Gastroesophageal sphincter (tissue), 4 donors: ENCODE results near the gene FZR1. TPM values are rescaled to one million over a fixed set of nuclear protein-coding genes. Genes with fewer than 3 reads are reported as not detected.

Experiments used
- ATAC-seq: fragments of 150-250 bp; one replicate; pipeline ENCODE4 v1.9.1; 2016; ENCODE audit warnings: mild to moderate bottlenecking, moderate library complexity
- H3K27ac ChIP-seq, 4 donors: fragments of 200-600 bp; sonication (generic) in 3 of 4; 1 replicate in 3 of 4; 2 replicates in 1 of 4; pipeline ENCODE4 v1.5.1; 2016 to 2019
- H3K27me3 ChIP-seq: fragments of 200-600 bp; sonication (generic); one replicate; pipeline ENCODE4 v1.5.1; 2019
- H3K36me3 ChIP-seq, 2 donors: fragments of 200-600 bp; sonication (generic); one replicate each; pipeline ENCODE4 v1.5.1; 2019; ENCODE audit warnings: control low read depth in 1 of 2
- H3K4me1 ChIP-seq, 3 donors: fragments of 200-600 bp; sonication (generic); 1 replicate in 2 of 3; 2 replicates in 1 of 3; pipeline ENCODE4 v1.5.1; 2016 to 2019; ENCODE audit warnings: control low read depth in 2 of 3
- H3K4me3 ChIP-seq, 2 donors: fragments of 200-600 bp; sonication (generic); one replicate each; pipeline ENCODE4 v1.5.1; 2019; ENCODE audit warnings: mild to moderate bottlenecking in 1 of 2, moderate library complexity in 1 of 2
- H3K9me3 ChIP-seq, 3 donors: fragments of 200-600 bp; sonication (generic); one replicate each; pipeline ENCODE4 v1.5.1; 2017 to 2019; ENCODE audit warnings: control low read depth in 2 of 3
- EP300 ChIP-seq: sonication (generic); formaldehyde crosslinking; IDR thresholded peaks from one replicate; pipeline ENCODE4 v1.6.1; 2017; ENCODE audit warnings: antibody characterized with exemption, mild to moderate bottlenecking
- POLR2A ChIP-seq, 2 donors: fragments of 450-650 bp; IDR thresholded peaks; one replicate each; pipeline ENCODE4 v1.6.1; 2017; ENCODE audit warnings: antibody characterized with exemption in 2 of 2, mild to moderate bottlenecking in 2 of 2, moderate library complexity in 1 of 2
- POLR2AphosphoS5 ChIP-seq: sonication (generic); formaldehyde crosslinking; IDR thresholded peaks from one replicate; pipeline ENCODE4 v1.6.1; 2017; ENCODE audit warnings: antibody characterized with exemption
- WGBS, 2 donors: methylation state at CpG; one replicate each; pipeline ENCODE4 v1.1.5; 2018; ENCODE audit warnings: low coverage in 1 of 2; 5-methylcytosine and 5-hydroxymethylcytosine counted together
- total RNA-seq, 4 donors: library from RNA; depleted of rRNA; stranded (reverse); fragments of >200 nt; gene quantifications; one replicate each; pipeline ENCODE4 v1.1.0, GENCODE V29; 2016
- TF ChIP-seq, protein P1 (sequence below), 4 experiments: fragments of 200-600 bp in 2 of 4; fragments of 450-650 bp in 2 of 4; sonication (generic) in 1 of 4; IDR thresholded peaks; one replicate each; pipeline ENCODE4 v1.5.1; 2017 to 2019; ENCODE audit warnings: antibody characterized with exemption in 4 of 4, mild to moderate bottlenecking in 2 of 4, moderate library complexity in 2 of 4

The FZR1 gene
- total RNA-seq, 4 donors from 2014 or later = 17.6 to 32.9 (median 23.0) TPM

DNA sequence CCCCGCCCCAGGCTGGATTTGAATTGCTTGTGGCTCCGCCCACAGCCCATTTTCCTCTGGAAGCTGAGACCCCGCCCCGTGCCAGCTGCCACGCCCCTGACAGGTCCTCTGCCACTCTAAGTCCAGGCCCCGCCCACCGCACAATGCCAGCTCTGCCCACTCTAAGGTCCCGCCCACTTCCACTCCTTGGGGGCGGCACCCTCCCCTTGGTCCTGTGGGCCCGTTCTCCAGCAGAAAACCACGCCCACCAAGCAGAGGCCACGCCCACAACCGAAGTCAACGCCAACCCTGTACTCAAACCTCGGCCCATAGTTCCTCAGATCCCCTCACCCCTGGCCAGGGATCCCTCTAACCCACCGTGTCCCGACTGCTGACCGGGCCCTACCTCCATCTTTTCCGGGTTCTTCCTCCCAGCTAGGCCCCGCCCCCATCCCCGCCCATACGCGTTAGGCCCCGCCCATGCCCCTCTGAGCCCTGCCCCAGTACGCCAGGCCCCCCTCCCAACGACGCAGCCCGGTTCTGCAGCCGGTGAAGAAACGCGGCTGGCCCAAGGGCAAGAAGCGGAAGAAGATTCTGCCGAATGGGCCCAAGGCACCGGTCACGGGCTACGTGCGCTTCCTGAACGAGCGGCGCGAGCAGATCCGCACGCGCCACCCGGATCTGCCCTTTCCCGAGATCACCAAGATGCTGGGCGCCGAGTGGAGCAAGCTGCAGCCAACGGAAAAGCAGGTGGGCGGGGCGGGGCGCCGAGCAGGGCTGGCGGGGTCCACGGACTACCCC lies 67.9 kb downstream of the FZR1 start:
- no peak for ATAC-seq
- H3K4me3 ChIP-seq = peak overlapping the region; percentile 66 to 75
- H3K27ac ChIP-seq = peak overlapping the region in 3 of 4 donors; percentile 90 to 91 (median 90)
- H3K27me3 ChIP-seq = no peaks in the 10 kb centered on the region
- peaks cover 0 to 12% of the 10 kb centered on the region in 2 donors for H3K36me3 ChIP-seq
- 38 to 53% methylated on average over 7 to 16 of the region's 55 CpGs for WGBS, 2 donors
- H3K9me3 ChIP-seq = no peaks in the 10 kb centered on the region
- no peak for TF ChIP-seq EP300
- TF ChIP-seq, protein P1, sequence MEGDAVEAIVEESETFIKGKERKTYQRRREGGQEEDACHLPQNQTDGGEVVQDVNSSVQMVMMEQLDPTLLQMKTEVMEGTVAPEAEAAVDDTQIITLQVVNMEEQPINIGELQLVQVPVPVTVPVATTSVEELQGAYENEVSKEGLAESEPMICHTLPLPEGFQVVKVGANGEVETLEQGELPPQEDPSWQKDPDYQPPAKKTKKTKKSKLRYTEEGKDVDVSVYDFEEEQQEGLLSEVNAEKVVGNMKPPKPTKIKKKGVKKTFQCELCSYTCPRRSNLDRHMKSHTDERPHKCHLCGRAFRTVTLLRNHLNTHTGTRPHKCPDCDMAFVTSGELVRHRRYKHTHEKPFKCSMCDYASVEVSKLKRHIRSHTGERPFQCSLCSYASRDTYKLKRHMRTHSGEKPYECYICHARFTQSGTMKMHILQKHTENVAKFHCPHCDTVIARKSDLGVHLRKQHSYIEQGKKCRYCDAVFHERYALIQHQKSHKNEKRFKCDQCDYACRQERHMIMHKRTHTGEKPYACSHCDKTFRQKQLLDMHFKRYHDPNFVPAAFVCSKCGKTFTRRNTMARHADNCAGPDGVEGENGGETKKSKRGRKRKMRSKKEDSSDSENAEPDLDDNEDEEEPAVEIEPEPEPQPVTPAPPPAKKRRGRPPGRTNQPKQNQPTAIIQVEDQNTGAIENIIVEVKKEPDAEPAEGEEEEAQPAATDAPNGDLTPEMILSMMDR (IDR thresholded peaks at IDR 0.05) = no peak
- TF ChIP-seq POLR2A (IDR thresholded peaks at IDR 0.05) = no peak
- TF ChIP-seq POLR2AphosphoS5 = no peak
- peaks cover 0 to 58% (median 21%) of the 10 kb centered on the region in 3 donors for H3K4me1 ChIP-seq

- ATAC-seq = no peak
- H3K36me3 ChIP-seq = peaks cover 0 to 12% of the 10 kb centered on the region in 2 donors
- H3K4me3 ChIP-seq = no peak overlapping the region
- 87% methylated on average over 3 to 11 of the region's 19 CpGs for WGBS, 2 donors
- H3K4me1 ChIP-seq = peaks cover 0 to 71% (median 21%) of the 10 kb centered on the region in 3 donors
- H3K9me3 ChIP-seq = no peaks in the 10 kb centered on the region
- no peaks in the 10 kb centered on the region for H3K27me3 ChIP-seq
- no peak for TF ChIP-seq POLR2A (IDR thresholded peaks at IDR 0.05)
- TF ChIP-seq, protein P1 (IDR thresholded peaks at IDR 0.05) = peak in 1 of 4 experiments; percentile 15
- no peak for TF ChIP-seq EP300
- TF ChIP-seq POLR2AphosphoS5 = no peak
- peak overlapping the region in 1 of 4 donors; percentile 83 for H3K27ac ChIP-seq
Observed at GRCh38 chr19:3575260-3575741, 69.2 kb downstream of the FZR1 start.

DNA sequence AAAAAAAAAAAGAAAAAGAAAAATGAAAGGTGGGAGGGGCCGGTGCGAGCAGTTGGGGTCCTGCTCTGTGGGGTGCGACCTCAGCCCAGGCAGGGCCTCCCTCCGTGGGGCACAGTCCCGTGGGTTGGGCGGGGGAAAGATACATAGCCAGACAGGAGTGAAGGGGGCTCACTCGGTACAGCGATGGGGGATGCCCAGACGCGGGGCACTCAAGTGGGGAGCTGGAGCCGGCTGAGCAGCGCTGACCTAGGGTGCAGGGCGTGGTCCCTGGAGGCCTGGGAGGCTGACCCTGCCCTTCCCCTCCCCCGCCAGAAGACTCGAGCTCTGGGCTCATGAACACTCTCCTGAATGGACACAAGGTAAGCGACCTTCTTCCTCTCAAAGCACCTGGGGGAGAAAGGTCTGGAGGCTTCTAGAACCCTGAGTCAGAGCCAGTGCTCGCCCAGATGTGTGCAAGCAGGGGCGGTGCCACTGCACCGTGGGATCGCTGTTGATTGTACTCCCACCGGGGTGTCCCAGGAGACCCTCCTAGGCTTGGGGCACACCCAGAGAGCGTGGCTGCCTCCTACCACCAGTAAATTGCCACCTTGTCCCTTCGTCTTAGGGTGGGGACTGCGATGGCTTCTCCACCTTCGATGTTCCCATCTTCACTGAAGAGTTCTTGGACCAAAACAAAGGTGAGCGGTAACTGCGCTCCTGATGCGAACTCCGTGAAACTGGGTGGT lies 70.0 kb downstream of the FZR1 start:
- Histone ChIP-seq H3K36me3 (peaks cover 0 to 12% of the 10 kb centered on the region in 2 donors), H3K4me1 (peaks cover 0 to 74% (median 21%) of the 10 kb centered on the region in 3 donors), H3K27ac (peak overlapping the region in 3 of 4 donors; percentile 80 to 83 (median 83)), H3K27me3 (no peaks in the 10 kb centered on the region), H3K4me3 (peak overlapping the region in 1 of 2 donors; percentile 47), H3K9me3 (no peaks in the 10 kb centered on the region)
- no peak for ATAC-seq
- no peak for TF ChIP-seq POLR2A (IDR thresholded peaks at IDR 0.05)
- TF ChIP-seq POLR2AphosphoS5 = no peak
- TF ChIP-seq, protein P1 (IDR thresholded peaks at IDR 0.05) = no peak
- TF ChIP-seq EP300 = no peak
- WGBS, 2 donors = 55 to 86% methylated on average over 7 to 14 of the region's 29 CpGs

- peak; percentile 34 for ATAC-seq
- Histone ChIP-seq H3K9me3 (no peaks in the 10 kb centered on the region), H3K36me3 (peaks cover 0 to 12% of the 10 kb centered on the region in 2 donors), H3K27ac (peak overlapping the region in 3 of 4 donors; percentile 80 to 83 (median 83)), H3K4me1 (peaks cover 0 to 67% (median 18%) of the 10 kb centered on the region in 3 donors), H3K4me3 (peak overlapping the region in 1 of 2 donors; percentile 47), H3K27me3 (no peaks in the 10 kb centered on the region)
- 4 to 21% methylated on average over 5 to 27 of the region's 78 CpGs for WGBS, 2 donors
- TF ChIP-seq EP300 = no peak
- TF ChIP-seq, protein P1 (IDR thresholded peaks at IDR 0.05) = peak in 1 of 4 experiments; percentile 25
Observed at GRCh38 chr19:3576696-3577443, 70.8 kb downstream of the FZR1 start.
